Tibial nerve (tissue), 4 donors: ENCODE results near the gene EGFR. TPM values are rescaled to one million over a fixed set of nuclear protein-coding genes. Genes with fewer than 3 reads are reported as not detected.

ENCODE experiments used
- DNase-seq, 2 donors: peaks; one replicate each; pipeline ENCODE4 v3.0.0-alpha.2; 2019; ENCODE audit warnings: low spot score in 2 of 2
- H3K27ac ChIP-seq, 4 donors: fragments of 200-600 bp; sonication (generic) in 3 of 4; one replicate each; pipeline ENCODE4 v1.5.1; 2017 to 2019; ENCODE audit warnings: mild to moderate bottlenecking in 1 of 4
- H3K27me3 ChIP-seq, 2 donors: fragments of 200-600 bp; sonication (generic) in 1 of 2; one replicate each; pipeline versions ENCODE4 v1.5.1 to v1.6.0; 2017 to 2019
- H3K36me3 ChIP-seq, 3 donors: fragments of 200-600 bp; sonication (generic); one replicate each; pipeline ENCODE4 v1.5.1; 2018 to 2019
- H3K4me1 ChIP-seq, 4 donors: fragments of 200-600 bp; sonication (generic) in 3 of 4; one replicate each; pipeline ENCODE4 v1.5.1; 2017 to 2019
- H3K4me3 ChIP-seq, 4 donors: fragments of 200-600 bp; sonication (generic) in 3 of 4; one replicate each; pipeline ENCODE4 v1.5.1; 2017 to 2019; ENCODE audit warnings: mild to moderate bottlenecking in 1 of 4, moderate library complexity in 1 of 4
- H3K9me3 ChIP-seq, 4 donors: fragments of 200-600 bp; sonication (generic) in 3 of 4; one replicate each; pipeline ENCODE4 v1.5.1; 2017 to 2019
- CTCF ChIP-seq, 5 experiments: fragments of 200-600 bp in 3 of 5; fragments of 450-650 bp in 2 of 5; sonication (generic) in 3 of 5; IDR thresholded peaks; one replicate each; pipeline ENCODE4 v1.5.1; 2016 to 2019; ENCODE audit warnings: antibody characterized with exemption in 5 of 5, mild to moderate bottlenecking in 3 of 5, moderate library complexity in 2 of 5
- EP300 ChIP-seq, 2 donors: sonication (generic); formaldehyde crosslinking; IDR thresholded peaks; one replicate each; pipeline ENCODE4 v1.6.1; 2017; ENCODE audit warnings: antibody characterized with exemption in 2 of 2, mild to moderate bottlenecking in 1 of 2
- POLR2A ChIP-seq, 2 donors: fragments of 450-650 bp; IDR thresholded peaks; one replicate each; pipeline ENCODE4 v1.6.1; 2017; ENCODE audit warnings: antibody characterized with exemption in 2 of 2, mild to moderate bottlenecking in 2 of 2, moderate library complexity in 2 of 2
- WGBS, 2 donors: methylation state at CpG; one replicate each; pipeline ENCODE4 v1.1.5; 2018; 5-methylcytosine and 5-hydroxymethylcytosine counted together
- total RNA-seq, 4 donors: library from RNA; depleted of rRNA; stranded (reverse); fragments of >200 nt; gene quantifications; one replicate each; pipeline ENCODE4 v1.1.0, GENCODE V29; 2016

The EGFR gene
- total RNA-seq, 4 donors from 2014 or later: 72.3 to 136 (median 127) TPM

- H3K27ac ChIP-seq: peak overlapping the region; percentile 68 to 86 (median 74)
These were observed 169.1 kb downstream of the EGFR start for GRCh38 chr7:55187701-55188491.

DNA sequence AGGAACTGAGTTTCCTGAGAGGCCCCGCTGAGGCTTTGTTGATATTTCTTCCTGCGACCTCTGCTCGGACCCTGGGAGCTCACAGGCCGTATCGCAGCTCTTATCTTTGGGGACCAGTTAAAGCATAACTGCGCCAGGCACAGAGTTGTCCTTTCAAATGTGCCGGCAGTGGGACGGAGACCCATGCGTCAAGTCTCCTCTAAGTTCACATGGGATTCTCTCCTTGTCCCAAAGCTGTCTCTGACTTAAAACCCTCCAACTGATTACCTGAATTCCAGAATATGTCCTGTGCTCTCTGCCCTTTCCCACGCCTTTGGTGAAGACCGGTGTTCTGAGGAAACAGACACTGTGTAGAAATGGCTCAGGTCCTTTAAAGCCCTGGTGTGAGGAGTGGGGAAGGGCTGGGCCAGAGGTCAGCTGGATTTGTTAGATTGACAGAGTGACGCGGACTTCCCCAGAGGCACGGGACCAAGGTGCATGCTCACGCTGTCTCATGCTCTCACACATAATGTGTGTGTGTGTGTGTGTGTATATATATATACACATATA lies 169.8 kb downstream of the EGFR start:
- peaks cover 0 to 14% (median 0%) of the 10 kb centered on the region in 3 donors for H3K36me3 ChIP-seq
- TF ChIP-seq POLR2A (IDR thresholded peaks at IDR 0.05) (no peak), CTCF (IDR thresholded peaks at IDR 0.05) (no peak), EP300 (IDR thresholded peaks at IDR 0.05) (no peak)
- WGBS, 2 donors: 61 to 66% methylated on average over 15 of the region's 15 CpGs
- no peaks in the 10 kb centered on the region for H3K9me3 ChIP-seq
- H3K4me3 ChIP-seq: no peak overlapping the region
- H3K4me1 ChIP-seq: peaks cover 5 to 56% (median 11%) of the 10 kb centered on the region in 4 donors
- DNase-seq: no peak
- no peaks in the 10 kb centered on the region for H3K27me3 ChIP-seq
- H3K27ac ChIP-seq: peak overlapping the region; percentile 5 to 86 (median 74)

More at GRCh38 chr7:55187701-55188491, 169.1 kb downstream of the EGFR start:
- Histone ChIP-seq H3K4me3 (no peak overlapping the region), H3K9me3 (no peaks in the 10 kb centered on the region), H3K27me3 (no peaks in the 10 kb centered on the region), H3K4me1 (peaks cover 5 to 56% (median 11%) of the 10 kb centered on the region in 4 donors), H3K36me3 (peaks cover 0 to 18% (median 0%) of the 10 kb centered on the region in 3 donors)
- 46 to 48% methylated on average over 11 of the region's 11 CpGs for WGBS, 2 donors
- TF ChIP-seq CTCF (IDR thresholded peaks at IDR 0.05): no peak
- TF ChIP-seq POLR2A (IDR thresholded peaks at IDR 0.05): no peak
- TF ChIP-seq EP300 (IDR thresholded peaks at IDR 0.05): no peak
- DNase-seq: no peak

DNA sequence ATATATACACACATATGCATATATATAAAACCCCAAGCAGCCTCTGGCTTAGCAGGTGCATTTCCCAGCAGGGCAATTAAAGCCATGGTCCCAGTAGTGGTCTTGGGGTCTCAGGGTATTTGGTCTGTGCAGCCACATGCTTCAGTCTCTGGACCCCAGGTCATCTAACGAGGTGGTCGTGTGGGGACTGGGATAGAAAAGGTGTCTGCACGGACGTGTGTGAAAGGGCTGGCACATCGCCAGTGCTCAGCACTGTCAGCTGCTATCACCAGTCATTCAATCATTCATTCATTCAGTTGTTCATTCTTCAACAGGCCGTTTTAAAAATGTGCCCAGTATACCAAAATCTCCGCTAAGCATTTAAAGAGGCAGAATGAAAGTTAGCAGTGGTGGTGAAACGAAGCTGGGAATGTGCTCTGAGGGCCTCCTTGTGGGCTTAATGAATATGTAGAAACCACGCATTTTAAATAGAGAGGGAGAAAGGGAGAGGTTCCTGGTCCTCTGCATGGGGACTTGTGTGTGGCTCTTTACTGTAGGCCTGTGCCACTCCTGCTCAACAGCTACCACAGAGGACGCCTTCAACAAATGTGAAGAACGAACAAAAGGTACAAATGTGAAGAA lies 170.4 kb downstream of the EGFR start:
- Histone ChIP-seq H3K36me3 (peaks cover 0 to 8% (median 0%) of the 10 kb centered on the region in 3 donors), H3K27me3 (no peaks in the 10 kb centered on the region), H3K4me1 (peaks cover 5 to 56% (median 11%) of the 10 kb centered on the region in 4 donors), H3K27ac (peak overlapping the region in 3 of 4 donors; percentile 63 to 74 (median 74)), H3K9me3 (no peaks in the 10 kb centered on the region), H3K4me3 (no peak overlapping the region)
- WGBS, 2 donors: 57 to 59% methylated on average over 11 of the region's 11 CpGs
- DNase-seq: no peak
- TF ChIP-seq CTCF (IDR thresholded peaks at IDR 0.05) (peak in 1 of 5 experiments; percentile 9), POLR2A (IDR thresholded peaks at IDR 0.05) (no peak)

- 70 to 71% methylated on average over 16 of the region's 16 CpGs for WGBS, 2 donors
- Histone ChIP-seq H3K36me3 (peaks cover 0 to 8% (median 0%) of the 10 kb centered on the region in 3 donors), H3K4me1 (peaks cover 5 to 56% (median 11%) of the 10 kb centered on the region in 4 donors), H3K4me3 (no peak overlapping the region), H3K9me3 (no peaks in the 10 kb centered on the region), H3K27me3 (no peaks in the 10 kb centered on the region), H3K27ac (peak overlapping the region in 2 of 4 donors; percentile 63 to 74)
- no peak for DNase-seq
- TF ChIP-seq EP300 (IDR thresholded peaks at IDR 0.05) (no peak), CTCF (IDR thresholded peaks at IDR 0.05) (no peak), POLR2A (IDR thresholded peaks at IDR 0.05) (no peak)
These were observed 171.1 kb downstream of the EGFR start for GRCh38 chr7:55189878-55190436.
